Measurements from ENCODE around the gene AREG. TPM values are rescaled to one million over a fixed set of nuclear protein-coding genes. Genes with fewer than 3 reads are reported as not detected.

The AREG gene
- total and polyA plus RNA-seq, 9 of the 15 experiments (the other 6 are each of a cell fraction or from before 2014, with no cell fraction given), result 1.4 to 7.7 (median 5.4) TPM

DNA sequence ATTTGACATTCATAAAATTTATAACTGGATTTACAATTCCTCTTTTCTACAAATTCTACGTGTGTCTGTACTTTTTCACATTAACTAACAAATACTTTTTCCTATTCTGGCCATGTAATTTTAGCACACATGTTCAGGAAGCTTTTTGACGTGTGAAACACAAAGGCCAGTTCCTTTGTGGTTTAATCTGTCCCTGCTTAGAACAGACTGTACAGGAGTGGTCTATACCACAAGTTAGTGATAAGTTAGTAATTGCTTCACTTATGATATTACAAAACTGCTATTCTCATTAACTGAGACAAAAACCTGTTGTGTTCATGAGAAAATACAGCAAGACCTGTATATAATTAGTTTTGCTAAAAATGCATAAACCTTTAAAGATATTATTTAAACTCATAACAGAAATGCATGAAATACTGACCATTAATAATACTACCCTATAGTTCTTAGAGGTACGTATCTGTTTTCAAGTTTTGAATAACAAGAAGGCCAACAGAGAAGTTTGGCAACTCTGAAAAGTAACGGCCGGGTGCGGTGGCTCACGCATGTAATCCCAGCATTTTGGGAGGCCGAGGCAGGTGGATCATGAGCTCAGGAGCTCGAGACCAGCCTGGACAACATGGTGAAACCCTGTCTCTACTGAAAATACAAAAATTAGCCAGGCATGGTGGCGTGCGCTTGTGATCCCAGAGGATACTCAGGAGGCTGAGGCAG, 13.7 kb upstream of the AREG start:
- no peak overlapping the region for H3K4me2 ChIP-seq (ENCODE audit: insufficient read depth, low read length)
- no peak overlapping the region for H3K27ac ChIP-seq (ENCODE audit: extremely low read depth, low read depth, low read length)
- H3K9me3 ChIP-seq (replicated peaks; ENCODE audit: control insufficient read depth, insufficient read depth, low read depth, low read length), result no peaks in the 10 kb centered on the region
- FAIRE-seq (peak; percentile 74), ATAC-seq (peak; percentile 43; the same call in 2 of the 3 replicates), DNase-seq (ENCODE audit: extremely low read depth in 1 of 4, low spot score in 3 of 4) (peak in 1 of 4 experiments; percentile 28)
- H3K36me3 ChIP-seq (ENCODE audit: control insufficient read depth, insufficient read depth, low read length), result no peaks in the 10 kb centered on the region
- H3K79me2 ChIP-seq (ENCODE audit: control insufficient read depth, insufficient read depth, low read length), result no peaks in the 10 kb centered on the region
- H3K27me3 ChIP-seq (ENCODE audit: control insufficient read depth in 2 of 2, insufficient read depth in 2 of 2, low read length in 2 of 2), result no peaks in the 10 kb centered on the region
- TF ChIP-seq ZNF644 (tag; IDR thresholded peaks at IDR 0.05; ENCODE audit: low read depth), result no peak
- 0 out of 2 replicates have a peak, but pooled peaks have one; percentile 44 for TF ChIP-seq CEBPB (tag; IDR thresholded peaks at IDR 0.05)
- no peak for TF ChIP-seq NCOA6 (IDR thresholded peaks at IDR 0.05)
- no peak for TF ChIP-seq SNRNP70 (optimal IDR thresholded peaks at IDR 0.05; ENCODE audit: low read depth, low read length)
- 0 out of 2 replicates have a peak, but pooled peaks have one; percentile 10 for TF ChIP-seq TCF3 (CRISPR knock-in tag; IDR thresholded peaks at IDR 0.05)
- TF ChIP-seq ZNF224 (CRISPR knock-in tag; IDR thresholded peaks at IDR 0.05), result no peak
- no peak for TF ChIP-seq ZBTB8A (IDR thresholded peaks at IDR 0.05; ENCODE audit: partially characterized antibody)
- TF ChIP-seq, protein P1, sequence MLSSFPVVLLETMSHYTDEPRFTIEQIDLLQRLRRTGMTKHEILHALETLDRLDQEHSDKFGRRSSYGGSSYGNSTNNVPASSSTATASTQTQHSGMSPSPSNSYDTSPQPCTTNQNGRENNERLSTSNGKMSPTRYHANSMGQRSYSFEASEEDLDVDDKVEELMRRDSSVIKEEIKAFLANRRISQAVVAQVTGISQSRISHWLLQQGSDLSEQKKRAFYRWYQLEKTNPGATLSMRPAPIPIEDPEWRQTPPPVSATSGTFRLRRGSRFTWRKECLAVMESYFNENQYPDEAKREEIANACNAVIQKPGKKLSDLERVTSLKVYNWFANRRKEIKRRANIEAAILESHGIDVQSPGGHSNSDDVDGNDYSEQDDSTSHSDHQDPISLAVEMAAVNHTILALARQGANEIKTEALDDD (IDR thresholded peaks at IDR 0.05), result peak; percentile 52; the same call in 1 of the 2 replicates
- WGBS (ENCODE audit: insufficient coverage, low coverage, missing lambda C conversion rate), result 69% methylated on average over 11 of the region's 11 CpGs
- in situ Hi-C loops (cut with MboI), result no loop called here
- H3K9me1 ChIP-seq (ENCODE audit: control insufficient read depth, insufficient read depth, low read length), result no peaks in the 10 kb centered on the region
- peak overlapping the region; percentile 54 for H2AFZ ChIP-seq (ENCODE audit: low read depth, low read length)
- no peaks in the 10 kb centered on the region for H4K20me1 ChIP-seq (replicated peaks; ENCODE audit: control insufficient read depth, insufficient read depth, low read length)
- CTCF ChIA-PET (ENCODE audit: low intra/inter-chr PET ratio), result no interaction called here
- H3K4me3 ChIP-seq, result no peak overlapping the region
- intact Hi-C loops (cut with micrococcal nuclease), result loop anchor here (5.0 kb wide), 1 partner anchor 191 kb away; no protein-coding TSS in a partner anchor
- BruUV-seq (replicated peaks), result no TSS peak
- H3K4me1 ChIP-seq (replicated peaks in 1 of 2; ENCODE audit: control insufficient read depth in 2 of 2, insufficient read depth in 2 of 2, low read length in 2 of 2), result peaks cover 0 to 3% of the 10 kb centered on the region in 2 experiments; a peak in 2 of 5 replicates
- POLR2A ChIA-PET, result interaction anchor here (1.1 kb wide), 1 partner anchor 14 kb away, joined by 3 read pairs; the partner anchor contains the start of gene AREG
- no peak overlapping the region for H3K9ac ChIP-seq (ENCODE audit: insufficient read depth in 1 of 2, low read depth in 2 of 2, low read length in 2 of 2)

Data from K562 (cell line).